Activated T-cell treated with anti-CD3 and anti-CD28 coated beads, Interleukin-2, amount 50 U/mL, for 72 hours (primary cell): Measurements from ENCODE around the gene SLC6A11. TPM values are rescaled to one million over a fixed set of nuclear protein-coding genes. Genes with fewer than 3 reads are reported as not detected.

Source experiments
- ATAC-seq, 2 donors: fragments of 150-1000 bp; cut with Tn5 transposase; replicated peaks in 1 of 2; 2 replicates each; pipeline ENCODE4 v1.10.0; 2021; ENCODE audit warnings: moderate library complexity in 2 of 2, mild to moderate bottlenecking in 1 of 2
- DNase-seq, 2 donors: peaks; one replicate each; pipeline ENCODE4 v3.0.0; 2021 to 2022; ENCODE audit warnings: mixed read lengths in 1 of 2
- H3K27ac Mint-ChIP-seq: one replicate; pipeline ENCODE4 v1.8.0; 2022; ENCODE audit warnings: mild to moderate bottlenecking, moderate library complexity, mixed read lengths
- H3K27me3 Mint-ChIP-seq: one replicate; pipeline ENCODE4 v1.8.0; 2022; ENCODE audit warnings: low read depth, mixed read lengths
- H3K36me3 Mint-ChIP-seq, 2 donors: one replicate each; pipeline ENCODE4 v1.8.0; 2022; ENCODE audit warnings: mixed read lengths in 2 of 2, mild to moderate bottlenecking in 1 of 2; ENCODE audit not compliant: insufficient read depth in 2 of 2
- H3K4me1 Mint-ChIP-seq: one replicate; pipeline ENCODE4 v1.8.0; 2022; ENCODE audit warnings: low read depth, mixed read lengths
- H3K4me3 Mint-ChIP-seq, 2 donors: one replicate each; pipeline ENCODE4 v1.8.0; 2022; ENCODE audit warnings: mild to moderate bottlenecking in 2 of 2, mixed read lengths in 2 of 2, moderate library complexity in 2 of 2
- H3K9me3 Mint-ChIP-seq, 2 donors: one replicate each; pipeline ENCODE4 v1.8.0; 2022; ENCODE audit warnings: mixed read lengths in 2 of 2
- total RNA-seq, 2 donors: library from RNA; stranded (reverse); gene quantifications; one replicate each; pipeline ENCODE4 v1.2.3, GENCODE V29; 2022

Gene SLC6A11
- total RNA-seq, 2 donors from 2014 or later: not detected

DNA sequence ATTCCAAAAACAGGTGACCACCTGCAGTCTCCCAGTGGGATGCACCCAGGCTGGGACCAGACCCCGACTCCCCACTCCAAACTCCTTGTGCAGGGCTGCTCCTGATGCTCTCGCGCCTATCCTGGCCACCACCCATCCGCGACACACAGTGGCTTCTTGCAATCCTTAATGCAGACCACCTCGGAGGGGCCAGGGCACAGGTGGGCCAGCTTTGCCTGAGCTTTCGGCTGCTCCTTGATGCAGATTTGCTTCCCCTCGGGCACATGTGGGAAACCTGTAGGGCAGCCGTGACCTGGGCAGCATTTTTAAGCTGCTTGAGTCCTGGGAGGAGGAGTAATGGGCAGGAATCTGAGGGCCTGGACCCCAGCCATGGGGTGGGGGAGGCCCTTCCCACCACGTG is 18.9 kb downstream of the SLC6A11 start:
- DNase-seq: no peak
- H3K36me3 Mint-ChIP-seq: no peaks in the 10 kb centered on the region
- no peak overlapping the region for H3K4me3 Mint-ChIP-seq
- H3K4me1 Mint-ChIP-seq: no peaks in the 10 kb centered on the region
- peaks cover 16% of the 10 kb centered on the region for H3K27me3 Mint-ChIP-seq
- ATAC-seq: no peak
- no peaks in the 10 kb centered on the region for H3K9me3 Mint-ChIP-seq
- no peak overlapping the region for H3K27ac Mint-ChIP-seq

GRCh38 chr3:10835406-10835805 is 19.4 kb downstream of the SLC6A11 start:
- Mint-ChIP-seq H3K36me3 (no peaks in the 10 kb centered on the region), H3K27me3 (peaks cover 18% of the 10 kb centered on the region), H3K4me3 (no peak overlapping the region), H3K4me1 (no peaks in the 10 kb centered on the region), H3K9me3 (no peaks in the 10 kb centered on the region), H3K27ac (no peak overlapping the region)
- DNase-seq (no peak), ATAC-seq (no peak)

DNA sequence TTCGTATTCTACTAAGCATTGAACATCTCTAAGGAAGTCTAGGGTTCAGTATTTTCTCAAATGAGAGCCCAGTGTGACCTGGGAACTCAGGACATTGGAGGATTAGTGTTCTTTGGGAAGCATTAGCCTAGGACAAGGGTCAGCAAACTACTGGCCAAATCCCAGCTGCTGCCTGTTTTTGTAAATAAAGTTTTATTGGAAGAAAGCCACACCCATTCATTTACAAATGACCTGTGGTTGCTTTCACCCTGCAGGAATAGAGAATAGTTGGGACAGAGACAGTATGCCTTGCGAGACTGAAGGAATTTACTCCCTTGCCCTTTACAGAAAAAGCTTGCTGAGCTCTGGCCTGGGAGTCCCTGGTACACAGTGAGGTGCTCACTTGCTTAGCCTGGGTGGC is 20.6 kb downstream of the SLC6A11 start:
- ATAC-seq (no peak), DNase-seq (no peak)
- Mint-ChIP-seq H3K36me3 (no peaks in the 10 kb centered on the region), H3K27me3 (peaks cover 18% of the 10 kb centered on the region), H3K4me1 (no peaks in the 10 kb centered on the region), H3K27ac (no peak overlapping the region), H3K9me3 (no peaks in the 10 kb centered on the region), H3K4me3 (no peak overlapping the region)

DNA sequence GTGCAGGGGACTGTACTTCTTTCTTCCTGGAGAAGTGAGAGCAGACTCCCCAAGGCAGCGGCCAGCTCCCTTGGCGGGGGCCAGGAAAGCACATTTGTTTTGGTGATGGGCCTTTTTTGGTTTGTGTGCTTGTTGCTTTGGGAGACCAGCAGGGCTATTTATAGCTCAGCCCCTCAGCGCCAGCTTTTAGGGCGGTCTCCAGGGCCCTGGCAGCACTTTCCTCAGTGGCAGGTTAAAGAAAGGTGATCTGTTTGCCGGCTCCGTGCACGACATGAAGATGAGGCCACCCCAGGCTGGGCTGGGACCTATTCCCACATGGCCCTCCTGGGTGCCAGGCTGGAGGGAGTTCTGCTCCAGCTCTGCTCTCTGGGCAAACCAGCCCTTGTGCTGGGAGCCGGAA is 21.8 kb downstream of the SLC6A11 start:
- Mint-ChIP-seq H3K27ac (no peak overlapping the region), H3K36me3 (no peaks in the 10 kb centered on the region)

DNA sequence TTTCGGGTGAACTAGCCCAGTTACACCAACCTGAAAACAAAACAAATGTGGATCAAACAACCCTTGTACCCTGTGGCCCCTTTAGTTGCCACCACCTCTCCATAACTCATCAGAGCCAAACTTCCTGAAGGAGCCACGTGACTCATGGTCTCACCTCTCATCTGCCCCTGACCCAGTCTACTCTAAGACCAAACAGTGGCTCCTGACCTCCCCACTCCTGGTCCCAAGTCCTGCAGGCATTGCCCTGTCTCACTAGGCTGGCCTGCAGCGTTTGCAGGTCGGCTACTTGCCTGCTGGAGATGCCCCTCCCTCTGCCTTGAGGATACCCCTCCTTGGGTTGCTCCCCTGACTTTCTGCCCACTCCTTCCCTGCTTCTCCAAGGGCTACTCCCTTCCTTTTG is 23.1 kb downstream of the SLC6A11 start:
- DNase-seq (no peak), ATAC-seq (no peak)
- Mint-ChIP-seq H3K27me3 (peaks cover 17% of the 10 kb centered on the region), H3K4me3 (no peak overlapping the region), H3K27ac (no peak overlapping the region), H3K36me3 (no peaks in the 10 kb centered on the region), H3K4me1 (no peaks in the 10 kb centered on the region), H3K9me3 (no peaks in the 10 kb centered on the region)

More for the DNA sequence above, 21.8 kb downstream of the SLC6A11 start:
- Mint-ChIP-seq H3K27me3 (peaks cover 18% of the 10 kb centered on the region), H3K4me1 (no peaks in the 10 kb centered on the region), H3K4me3 (no peak overlapping the region), H3K9me3 (no peaks in the 10 kb centered on the region)
- DNase-seq (no peak), ATAC-seq (no peak)

- no peak for DNase-seq
- Mint-ChIP-seq H3K9me3 (no peaks in the 10 kb centered on the region), H3K4me1 (peaks cover 5% of the 10 kb centered on the region), H3K4me3 (no peak overlapping the region), H3K27ac (no peak overlapping the region), H3K27me3 (peaks cover 18% of the 10 kb centered on the region), H3K36me3 (no peaks in the 10 kb centered on the region)
- ATAC-seq: no peak
These were observed 25.1 kb downstream of the SLC6A11 start for GRCh38 chr3:10841100-10841499.

- no peaks in the 10 kb centered on the region for H3K36me3 Mint-ChIP-seq
- no peak overlapping the region for H3K4me3 Mint-ChIP-seq
- H3K9me3 Mint-ChIP-seq: peaks cover 0 to 2% of the 10 kb centered on the region in 2 donors
- ATAC-seq (no peak), DNase-seq (no peak)
- peaks cover 15% of the 10 kb centered on the region for H3K4me1 Mint-ChIP-seq
- H3K27me3 Mint-ChIP-seq: peaks cover 38% of the 10 kb centered on the region
- no peak overlapping the region for H3K27ac Mint-ChIP-seq
These were observed 27.4 kb downstream of the SLC6A11 start for GRCh38 chr3:10843378-10843777.

GRCh38 chr3:10845001-10845761 is 29.2 kb downstream of the SLC6A11 start:
- ATAC-seq (no peak), DNase-seq (no peak)
- Mint-ChIP-seq H3K4me3 (no peak overlapping the region), H3K9me3 (peaks cover 0 to 2% of the 10 kb centered on the region in 2 donors), H3K36me3 (no peaks in the 10 kb centered on the region), H3K27me3 (peaks cover 39% of the 10 kb centered on the region), H3K27ac (no peak overlapping the region), H3K4me1 (peaks cover 18% of the 10 kb centered on the region)

DNA sequence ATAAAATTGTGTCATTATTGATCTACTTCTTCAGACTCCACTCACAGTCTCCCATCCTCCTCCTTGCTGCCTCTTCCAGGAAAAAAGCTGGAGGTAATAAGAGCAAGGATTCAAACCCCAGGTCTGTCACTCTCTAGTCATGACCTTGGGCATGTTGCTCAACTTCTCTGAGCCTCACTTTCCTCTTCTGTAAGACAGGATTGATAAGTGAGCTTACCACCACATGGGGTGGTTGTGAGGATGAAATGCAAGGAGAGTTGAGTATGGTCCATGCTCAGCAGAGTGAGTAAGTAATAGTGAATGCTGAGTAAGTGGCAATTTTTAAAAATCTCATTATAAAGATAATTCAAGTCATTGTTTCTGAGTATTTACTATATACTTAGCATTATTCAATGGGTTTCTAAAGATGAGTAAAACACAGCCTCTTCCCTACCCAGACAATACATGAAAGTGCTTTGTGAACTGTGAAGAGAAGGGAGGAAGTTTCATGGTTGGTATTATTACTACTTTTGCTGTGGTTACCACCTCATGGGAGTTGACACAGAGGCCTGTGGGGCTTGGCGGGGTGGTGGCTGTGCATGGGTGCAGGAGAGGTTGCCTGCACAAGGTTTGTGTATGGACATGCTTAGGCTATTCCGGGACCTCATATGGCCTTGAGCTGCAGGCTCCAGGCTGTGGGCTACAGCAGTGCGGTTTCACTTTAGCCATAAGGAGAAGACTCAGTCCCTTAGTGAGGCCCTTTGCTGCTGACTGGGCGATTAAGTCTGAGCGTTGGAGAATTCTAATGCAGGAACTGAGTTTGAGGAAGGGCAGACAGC is 30.0 kb downstream of the SLC6A11 start:
- H3K9me3 Mint-ChIP-seq: peaks cover 0 to 2% of the 10 kb centered on the region in 2 donors
- peaks cover 39% of the 10 kb centered on the region for H3K27me3 Mint-ChIP-seq
- H3K27ac Mint-ChIP-seq: no peak overlapping the region
- H3K4me3 Mint-ChIP-seq: no peak overlapping the region
- DNase-seq (no peak), ATAC-seq (peak; percentile 35 to 45)
- no peaks in the 10 kb centered on the region for H3K36me3 Mint-ChIP-seq
- peaks cover 18% of the 10 kb centered on the region for H3K4me1 Mint-ChIP-seq

DNA sequence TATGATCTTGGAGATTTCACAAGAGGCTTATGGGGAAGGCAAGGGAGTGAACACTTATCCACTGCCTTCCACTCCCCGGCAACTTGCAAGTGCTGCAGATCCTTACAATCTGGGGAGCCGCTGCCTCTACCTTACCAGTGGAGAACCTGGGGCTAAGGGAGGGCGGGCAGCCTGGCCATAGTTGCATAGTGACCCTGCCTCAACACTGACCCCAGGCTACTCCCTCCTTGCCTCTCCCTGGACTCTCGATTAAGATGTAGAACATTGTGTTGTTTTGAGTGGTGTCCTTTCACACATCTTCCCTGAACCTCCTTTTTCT is 30.6 kb downstream of the SLC6A11 start:
- H3K4me1 Mint-ChIP-seq: peaks cover 18% of the 10 kb centered on the region
- peaks cover 39% of the 10 kb centered on the region for H3K27me3 Mint-ChIP-seq
- no peak overlapping the region for H3K27ac Mint-ChIP-seq
- H3K4me3 Mint-ChIP-seq: no peak overlapping the region
- ATAC-seq (no peak), DNase-seq (no peak)
- H3K9me3 Mint-ChIP-seq: peaks cover 0 to 2% of the 10 kb centered on the region in 2 donors
- H3K36me3 Mint-ChIP-seq: no peaks in the 10 kb centered on the region

DNA sequence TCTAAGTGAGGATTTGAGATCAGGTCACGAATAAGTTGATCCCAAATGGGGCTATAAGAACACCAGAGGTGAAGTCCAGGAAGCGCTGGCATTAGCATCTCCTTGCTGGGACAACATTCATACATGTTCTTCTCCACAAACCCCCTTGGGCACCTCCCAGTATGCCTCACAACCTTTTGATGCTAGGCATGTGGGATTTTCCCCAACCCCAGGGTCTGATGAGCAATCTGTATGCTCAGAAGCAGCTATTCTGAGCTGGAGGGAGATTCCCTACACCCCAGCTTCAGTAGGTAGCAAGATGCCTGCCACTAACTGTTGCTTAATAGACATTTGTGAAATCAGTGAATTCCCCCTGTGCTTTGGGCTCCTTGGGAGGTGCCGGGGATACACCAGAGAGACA is 32.2 kb downstream of the SLC6A11 start:
- Mint-ChIP-seq H3K4me3 (no peak overlapping the region), H3K27ac (no peak overlapping the region), H3K27me3 (peaks cover 46% of the 10 kb centered on the region), H3K4me1 (peaks cover 18% of the 10 kb centered on the region), H3K36me3 (no peaks in the 10 kb centered on the region), H3K9me3 (peaks cover 0 to 2% of the 10 kb centered on the region in 2 donors)
- DNase-seq: peak; percentile 46 to 57
- ATAC-seq: peak; percentile 92

- H3K27ac Mint-ChIP-seq: no peak overlapping the region
- H3K4me1 Mint-ChIP-seq: peaks cover 8% of the 10 kb centered on the region
- DNase-seq: no peak
- peaks cover 38% of the 10 kb centered on the region for H3K27me3 Mint-ChIP-seq
- no peaks in the 10 kb centered on the region for H3K36me3 Mint-ChIP-seq
- ATAC-seq: no peak
- H3K9me3 Mint-ChIP-seq: peaks cover 0 to 2% of the 10 kb centered on the region in 2 donors
- H3K4me3 Mint-ChIP-seq: no peak overlapping the region
These were observed 36.2 kb downstream of the SLC6A11 start for GRCh38 chr3:10852066-10852808.
